SH-SY5Y (cell line): Measurements from ENCODE around the gene ELMO3.

Source experiments
- GATA2 ChIP-seq: IDR thresholded peaks from 2 replicates; pipeline ENCODE4 v1.6.1; 2011; ENCODE audit warnings: mild to moderate bottlenecking, low read depth, low read length
- GATA3 ChIP-seq: IDR thresholded peaks from 2 replicates; pipeline ENCODE4 v1.6.1; 2011; ENCODE audit warnings: low read depth, mild to moderate bottlenecking, low read length, moderate library complexity

GRCh38 chr16:67177743-67178699, 20.9 kb upstream of the ELMO3 start:
- TF ChIP-seq GATA2 (no peak), GATA3 (no peak)
